ENCODE measurements around the gene PLK3. TPM values are rescaled to one million over a fixed set of nuclear protein-coding genes. Genes with fewer than 3 reads are reported as not detected.

Gene PLK3
- total RNA-seq, 1 experiment from 2014 or later = 12.7 TPM

- Histone ChIP-seq H3F3A (ENCODE audit: insufficient read depth, low read depth) (peaks cover 18% of the 10 kb centered on the region), H2AFZ (no peak overlapping the region), H3K4me3 (no peak overlapping the region), H3K36me3 (ENCODE audit: low read depth) (no peaks in the 10 kb centered on the region; the same call in 1 of the 2 replicates), H3K27me3 (ENCODE audit: insufficient read depth, low read depth) (no peaks in the 10 kb centered on the region), H3K4me2 (peak overlapping the region; percentile 63; the same call in 1 of the 2 replicates), H3K9me3 (ENCODE audit: insufficient read depth, low read depth) (no peaks in the 10 kb centered on the region), H3K9me2 (ENCODE audit: insufficient read depth) (no peaks in the 10 kb centered on the region), H3K4me1 (replicated peaks; ENCODE audit: insufficient read depth) (no peaks in the 10 kb centered on the region), H4K20me1 (ENCODE audit: insufficient read depth) (no peaks in the 10 kb centered on the region), H3K79me2 (ENCODE audit: low read depth) (no peaks in the 10 kb centered on the region), H3K27ac (no peak overlapping the region)
- no TSS peak for BruUV-seq (replicated peaks)
- CTCF ChIA-PET = interaction anchor here (0.5 to 0.7 kb wide), 2 partner anchors 7 to 315 kb away, joined by 3 to 5 read pairs; no protein-coding TSS in a partner anchor
- intact Hi-C loops (cut with micrococcal nuclease; ENCODE audit: unreplicated experiment) = no loop called here
- no peak for DNase-seq
- TF ChIP-seq CTCF (conservative IDR thresholded peaks at IDR 0.05) = no peak
- no peak for TF ChIP-seq EZH2 (IDR thresholded peaks at IDR 0.05; ENCODE audit: low read depth)
- POLR2A ChIA-PET (ENCODE audit: unreplicated experiment) = interaction anchor here (0.6 to 0.7 kb wide), 2 partner anchors 480 to 1437 kb away, joined by 3 to 10 read pairs; no protein-coding TSS in a partner anchor
Measured at GRCh38 chr1:44786841-44787426, 13.2 kb upstream of the PLK3 start.

- no peak for TF ChIP-seq EZH2 (IDR thresholded peaks at IDR 0.05; ENCODE audit: low read depth)
- TF ChIP-seq CTCF (conservative IDR thresholded peaks at IDR 0.05) = no peak
- H3K36me3 ChIP-seq (ENCODE audit: low read depth) = no peaks in the 10 kb centered on the region
- ChIA-PET POLR2A (ENCODE audit: unreplicated experiment) (interaction anchor here (0.7 kb wide), 1 partner anchor 479 kb away, joined by 10 read pairs; no protein-coding TSS in a partner anchor), CTCF (no interaction called here)
- H3K4me2 ChIP-seq = no peak overlapping the region
- BruUV-seq (replicated peaks) = no TSS peak
- no peaks in the 10 kb centered on the region for H3K79me2 ChIP-seq (ENCODE audit: low read depth)
- no peaks in the 10 kb centered on the region for H3K9me3 ChIP-seq (ENCODE audit: insufficient read depth, low read depth)
- intact Hi-C loops (cut with micrococcal nuclease; ENCODE audit: unreplicated experiment) = no loop called here
- H3F3A ChIP-seq (ENCODE audit: insufficient read depth, low read depth) = peaks cover 14% of the 10 kb centered on the region; the same call in 1 of the 2 replicates
- H3K27ac ChIP-seq = no peak overlapping the region
- no peaks in the 10 kb centered on the region for H3K27me3 ChIP-seq (ENCODE audit: insufficient read depth, low read depth)
- no peak overlapping the region for H3K4me3 ChIP-seq
- no peak overlapping the region for H2AFZ ChIP-seq
- H3K9me2 ChIP-seq (ENCODE audit: insufficient read depth) = no peaks in the 10 kb centered on the region
- no peak for DNase-seq
- H3K4me1 ChIP-seq (replicated peaks; ENCODE audit: insufficient read depth) = no peaks in the 10 kb centered on the region
- H4K20me1 ChIP-seq (ENCODE audit: insufficient read depth) = no peaks in the 10 kb centered on the region
Measured at GRCh38 chr1:44787506-44787905, 12.7 kb upstream of the PLK3 start.

- no peaks in the 10 kb centered on the region for H4K20me1 ChIP-seq (ENCODE audit: insufficient read depth)
- DNase-seq = no peak
- no peak within 1 kb of the TSS for H3K4me2 ChIP-seq
- no peak within 1 kb of the TSS for H3K4me3 ChIP-seq
- H3K9me2 ChIP-seq (ENCODE audit: insufficient read depth) = no peaks in the 10 kb centered on the region
- no peaks in the 10 kb centered on the region for H3K36me3 ChIP-seq (ENCODE audit: low read depth)
- H3K79me2 ChIP-seq (ENCODE audit: low read depth) = no peaks in the 10 kb centered on the region
- TF ChIP-seq EZH2 (IDR thresholded peaks at IDR 0.05; ENCODE audit: low read depth) = no peak
- no peak for TF ChIP-seq CTCF (conservative IDR thresholded peaks at IDR 0.05)
- peaks cover 13% of the 10 kb centered on the region; the same call in 1 of the 2 replicates for H3F3A ChIP-seq (ENCODE audit: insufficient read depth, low read depth)
- no peak within 1 kb of the TSS for H2AFZ ChIP-seq
- H3K27ac ChIP-seq = no peak within 1 kb of the TSS
- no TSS peak for BruUV-seq (replicated peaks)
- peaks cover 5% of the 10 kb centered on the region for H3K4me1 ChIP-seq (replicated peaks; ENCODE audit: insufficient read depth)
- H3K27me3 ChIP-seq (ENCODE audit: insufficient read depth, low read depth) = no peaks in the 10 kb centered on the region
- ChIA-PET POLR2A (ENCODE audit: unreplicated experiment) (interaction anchor here (0.6 kb wide), 1 partner anchor 31 kb away, joined by 21 read pairs; no protein-coding TSS in a partner anchor), CTCF (no interaction called here)
- H3K9me3 ChIP-seq (ENCODE audit: insufficient read depth, low read depth) = no peaks in the 10 kb centered on the region
- intact Hi-C loops (cut with micrococcal nuclease; ENCODE audit: unreplicated experiment) = no loop called here
Measured at GRCh38 chr1:44788120-44788860, 11.9 kb upstream of the PLK3 start, which contains the start of gene BEST4. Gene BEST4, minus strand, starts transcription at chr1:44788170. Its CDS starts 465 bp downstream, at chr1:44787705.

All from PC-9 (cell line).